C4-2B (cell line): Measurements from ENCODE around the gene CYFIP2.
A peak's percentile ranks its signal among the peaks of the same experiment; 100 is the strongest.

ENCODE experiments used
- CTCF ChIP-seq: fragments of 450-650 bp; conservative IDR thresholded peaks from 2 replicates; pipeline ENCODE4 v1.5.1; 2017; ENCODE audit warnings: mild to moderate bottlenecking
- ZFX ChIP-seq: fragments of 450-650 bp; IDR thresholded peaks from 2 replicates; pipeline ENCODE4 v1.6.1; 2017

- peak; percentile 77 for TF ChIP-seq CTCF
- no peak for TF ChIP-seq ZFX
Observed at GRCh38 chr5:157342822-157343402, 77.0 kb downstream of the CYFIP2 start.
